Naive thymus-derived CD8-positive, alpha-beta T cell (primary cell): ENCODE data around the gene LSAMP. TPM values are rescaled to one million over a fixed set of nuclear protein-coding genes. Genes with fewer than 3 reads are reported as not detected.
A peak's percentile ranks its signal among the peaks of the same experiment; 100 is the strongest.

Experiments
- ATAC-seq, 2 donors: fragments of 150-1000 bp; cut with Tn5 transposase in 1 of 2; sonication (Bioruptor Pico), chemical (Tn5 transposase) in 1 of 2; 1 replicate in 1 of 2; 2 replicates in 1 of 2; pipeline ENCODE4 v1.10.0; 2021; ENCODE audit warnings: mild to moderate bottlenecking in 2 of 2, moderate library complexity in 2 of 2
- POLR2A ChIA-PET: fragments of 350-600 bp; sonication (Branson Sonifier 250); formaldehyde crosslinking; loops from one replicate; lab custom pipeline; 2021; ENCODE audit warnings: antibody characterized with exemption; lab: Charles Lee
- DNase-seq, 10 donors: peaks; one replicate each; pipeline versions ENCODE4 v3.0.0 to v3.0.0-alpha.2; 2020 to 2022
- H3K27ac Mint-ChIP-seq, 10 donors: one replicate each; pipeline ENCODE4 v1.8.0; 2020 to 2022; ENCODE audit warnings: mild to moderate bottlenecking in 10 of 10, mixed read lengths in 10 of 10, moderate library complexity in 4 of 10, inconsistent platforms in 1 of 10
- H3K27me3 Mint-ChIP-seq, 5 donors: one replicate each; pipeline ENCODE4 v1.8.0; 2021 to 2022; ENCODE audit warnings: mixed read lengths in 5 of 5
- H3K36me3 Mint-ChIP-seq, 3 donors: one replicate each; pipeline ENCODE4 v1.8.0; 2020 to 2022; ENCODE audit warnings: mixed read lengths in 3 of 3, mild to moderate bottlenecking in 2 of 3, inconsistent platforms in 1 of 3
- H3K4me1 Mint-ChIP-seq, 4 donors: one replicate each; pipeline ENCODE4 v1.8.0; 2021 to 2022; ENCODE audit warnings: mixed read lengths in 4 of 4
- H3K4me3 Mint-ChIP-seq, 10 donors: one replicate each; pipeline ENCODE4 v1.8.0; 2020 to 2022; ENCODE audit warnings: mild to moderate bottlenecking in 10 of 10, mixed read lengths in 10 of 10, moderate library complexity in 6 of 10, inconsistent platforms in 1 of 10
- H3K9me3 Mint-ChIP-seq, 9 donors: one replicate each; pipeline ENCODE4 v1.8.0; 2020 to 2022; ENCODE audit warnings: mixed read lengths in 9 of 9, mild to moderate bottlenecking in 3 of 9, inconsistent platforms in 1 of 9, moderate library complexity in 1 of 9
- polyA plus RNA-seq, 3 donors: library from polyadenylated mRNA; unstranded; fragments of 300-500 nt; fragmentation: Illumina TruSeq; gene quantifications; one replicate each; pipeline ENCODE4 v1.2.3, GENCODE V29; 2021
- total RNA-seq, 8 experiments: library from RNA in 2 of 8; stranded (reverse) in 2 of 8; gene quantifications; one replicate each; pipeline ENCODE4 v1.2.3 and lab custom pipeline; 2021 to 2026

The LSAMP gene
- total RNA-seq (not detected), polyA plus RNA-seq (not detected), total RNA-seq (lab: John Stamatoyannopoulos, UW) (0 to 0.08 (median 0) reads per million in 6 experiments)

DNA sequence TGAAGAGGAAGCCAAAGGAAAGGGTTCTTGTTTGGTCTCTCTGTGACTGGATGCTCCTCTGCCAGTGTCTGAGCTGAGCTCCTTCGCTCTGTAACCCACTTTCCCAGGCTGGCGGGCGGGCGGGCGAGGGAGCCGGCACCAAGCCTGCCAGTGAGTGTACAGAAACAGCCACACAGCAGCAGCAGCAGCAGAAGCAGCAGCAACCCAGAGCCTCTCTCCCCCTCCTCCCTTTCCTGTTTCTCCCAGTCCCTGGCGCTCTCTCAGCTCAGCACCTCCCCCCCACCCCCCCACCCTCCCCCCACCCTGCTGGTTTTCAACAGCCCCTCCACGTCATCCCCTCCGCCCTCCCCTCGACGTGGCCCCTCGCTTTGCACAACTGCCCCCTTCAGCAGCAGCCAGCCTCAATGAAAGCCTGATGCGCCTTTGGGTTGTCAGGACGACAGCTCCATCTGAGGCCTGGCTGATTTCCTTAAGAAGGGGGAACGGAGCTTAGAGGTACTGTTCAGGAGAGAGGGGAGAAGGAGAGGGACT, at the start of gene LSAMP:
Gene LSAMP, minus strand, starts transcription at position 177 of the 531 bp plus-strand sequence.
- Mint-ChIP-seq H3K27ac (no peak within 1 kb of the TSS), H3K9me3 (peaks cover 0 to 10% (median 8%) of the 10 kb centered on the region in 9 donors), H3K4me3 (no peak within 1 kb of the TSS), H3K4me1 (no peaks in the 10 kb centered on the region), H3K36me3 (peaks cover 0 to 15% (median 0%) of the 10 kb centered on the region in 3 donors), H3K27me3 (peaks cover 7 to 23% (median 7%) of the 10 kb centered on the region in 5 donors)
- ATAC-seq (no peak), DNase-seq (no peak)
- POLR2A ChIA-PET, result no interaction called here

DNA sequence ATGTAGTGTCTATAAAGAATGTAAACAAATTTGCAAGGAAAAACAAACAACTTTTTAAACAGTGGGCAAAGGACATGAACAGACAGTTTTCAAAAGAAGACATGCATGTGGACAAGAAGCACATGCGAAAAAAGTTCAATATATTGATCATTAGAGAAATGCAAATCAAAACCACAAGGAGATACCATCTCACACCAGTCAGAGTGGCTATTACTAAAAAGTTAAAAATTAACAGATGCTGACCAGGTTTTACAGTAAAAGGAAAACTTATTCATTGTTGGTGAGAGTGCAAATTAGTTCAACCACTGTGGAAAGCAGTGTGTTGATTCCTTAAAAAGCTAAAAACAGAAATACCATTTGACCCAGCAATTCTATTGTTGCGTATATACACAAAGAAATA, 47.1 kb upstream of the LSAMP start:
- Mint-ChIP-seq H3K36me3 (no peaks in the 10 kb centered on the region), H3K4me1 (no peaks in the 10 kb centered on the region), H3K27me3 (no peaks in the 10 kb centered on the region), H3K9me3 (peaks cover 0 to 47% (median 12%) of the 10 kb centered on the region in 9 donors), H3K27ac (no peak overlapping the region), H3K4me3 (no peak overlapping the region)
- ATAC-seq (no peak), DNase-seq (no peak)
- POLR2A ChIA-PET, result no interaction called here

DNA sequence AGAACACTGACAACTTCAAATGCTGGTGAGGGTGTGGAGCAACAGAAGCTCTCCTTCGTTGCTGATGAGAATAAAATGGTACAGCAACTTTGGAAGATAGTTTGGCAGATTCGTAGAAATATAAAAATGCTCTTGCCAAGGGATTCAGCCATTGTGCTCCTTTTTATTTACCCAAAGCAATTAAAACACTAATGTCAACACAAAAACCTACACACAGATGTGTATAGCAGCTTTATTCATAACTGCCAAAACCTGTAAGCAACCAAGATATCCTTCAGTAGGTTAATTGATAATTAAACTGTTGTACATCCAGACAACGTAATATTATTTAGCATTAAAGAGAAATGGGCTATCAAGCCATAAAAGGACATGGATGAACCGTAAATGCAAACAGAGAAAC, 37.8 kb upstream of the LSAMP start:
- ATAC-seq (no peak), DNase-seq (no peak)
- Mint-ChIP-seq H3K4me3 (no peak overlapping the region), H3K4me1 (no peaks in the 10 kb centered on the region), H3K9me3 (peaks cover 4 to 41% (median 13%) of the 10 kb centered on the region in 9 donors), H3K36me3 (peaks cover 0 to 1% (median 0%) of the 10 kb centered on the region in 3 donors), H3K27me3 (no peaks in the 10 kb centered on the region), H3K27ac (no peak overlapping the region)
- POLR2A ChIA-PET, result no interaction called here

DNA sequence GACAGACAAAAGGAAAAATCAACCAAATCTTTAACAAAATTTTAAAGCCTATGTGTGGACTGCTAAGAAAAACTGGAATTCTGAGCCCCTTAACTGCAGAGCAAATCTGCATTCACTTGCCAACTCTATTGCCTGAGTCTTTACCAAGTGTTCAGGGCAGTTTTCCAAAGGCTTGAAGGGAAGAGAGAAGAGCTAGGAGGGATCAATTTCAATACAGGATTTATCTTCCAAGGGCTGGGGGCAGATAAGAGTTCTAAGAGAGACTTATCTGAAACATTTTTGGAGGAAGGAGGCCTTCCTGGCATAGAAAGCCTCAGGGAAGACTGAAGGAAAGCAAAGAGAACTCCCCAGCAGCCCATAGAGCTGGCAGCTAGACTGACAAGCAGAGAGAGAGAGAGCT, 31.4 kb upstream of the LSAMP start:
- H3K36me3 Mint-ChIP-seq, result peaks cover 0 to 4% (median 1%) of the 10 kb centered on the region in 3 donors
- no peak overlapping the region for H3K27ac Mint-ChIP-seq
- peaks cover 0 to 1% (median 0%) of the 10 kb centered on the region in 5 donors for H3K27me3 Mint-ChIP-seq
- peaks cover 4 to 51% (median 15%) of the 10 kb centered on the region in 9 donors for H3K9me3 Mint-ChIP-seq
- DNase-seq (no peak), ATAC-seq (no peak)
- H3K4me3 Mint-ChIP-seq, result no peak overlapping the region
- POLR2A ChIA-PET, result no interaction called here
- H3K4me1 Mint-ChIP-seq, result no peaks in the 10 kb centered on the region

DNA sequence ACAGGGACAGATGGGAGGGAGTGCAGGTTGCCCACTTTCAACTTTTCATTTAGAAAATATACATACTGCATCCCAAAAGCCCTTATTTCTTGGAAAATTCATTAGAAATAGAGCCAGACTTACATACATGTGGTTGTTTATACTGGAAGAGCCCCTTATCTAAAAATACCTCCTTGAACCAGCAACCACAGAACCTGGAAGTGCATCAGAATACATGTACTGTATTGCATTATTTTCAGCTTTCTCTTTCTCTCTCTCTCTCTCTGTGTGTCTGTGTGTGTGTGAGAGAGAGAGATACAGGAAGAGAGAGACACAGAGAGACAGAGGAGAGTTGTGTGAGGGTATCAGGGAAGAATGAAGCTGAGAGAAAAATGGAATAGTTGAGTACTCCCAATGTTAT, 29.5 kb upstream of the LSAMP start:
- Mint-ChIP-seq H3K36me3 (peaks cover 0 to 4% (median 1%) of the 10 kb centered on the region in 3 donors), H3K27ac (no peak overlapping the region), H3K4me3 (no peak overlapping the region), H3K27me3 (peaks cover 0 to 1% (median 0%) of the 10 kb centered on the region in 5 donors), H3K9me3 (peaks cover 4 to 43% (median 16%) of the 10 kb centered on the region in 9 donors), H3K4me1 (no peaks in the 10 kb centered on the region)
- no peak for DNase-seq
- no peak for ATAC-seq
- POLR2A ChIA-PET, result no interaction called here

DNA sequence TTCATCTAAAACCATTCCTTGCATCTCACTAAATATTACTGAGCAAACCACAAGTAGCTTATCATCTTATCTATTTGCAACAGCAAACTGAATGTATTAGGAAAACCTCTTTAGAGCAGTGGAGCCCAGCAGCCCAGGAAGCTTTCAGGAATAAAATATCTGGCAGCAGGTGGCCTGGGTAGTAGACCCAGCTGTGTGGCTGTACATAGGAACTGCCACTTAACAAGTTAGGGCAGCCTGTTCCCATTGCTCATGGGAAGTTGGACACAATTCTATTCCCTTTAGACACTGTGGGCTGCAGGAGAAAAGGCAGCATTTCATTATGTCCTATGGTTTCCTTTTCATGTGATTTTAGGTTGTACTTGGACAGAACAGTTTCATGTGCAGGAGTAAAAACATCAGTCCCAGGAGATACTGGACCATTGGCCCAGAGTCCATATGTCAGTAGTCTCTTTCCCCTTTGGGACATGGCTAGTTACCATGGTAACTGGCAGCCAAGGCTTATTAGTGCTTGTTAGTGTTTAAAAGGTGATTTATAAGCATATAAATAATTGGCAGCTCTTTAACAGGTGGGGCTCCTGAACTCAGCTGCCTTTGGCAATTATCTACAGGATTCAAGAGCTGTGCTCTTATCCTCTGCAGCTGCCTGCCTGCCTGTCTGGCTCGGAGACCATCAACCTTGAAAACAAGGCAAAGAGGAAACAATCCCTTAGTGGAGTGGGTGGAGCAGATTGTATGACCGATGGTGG, 28.9 kb upstream of the LSAMP start:
- POLR2A ChIA-PET, result no interaction called here
- H3K4me1 Mint-ChIP-seq, result no peaks in the 10 kb centered on the region

DNA sequence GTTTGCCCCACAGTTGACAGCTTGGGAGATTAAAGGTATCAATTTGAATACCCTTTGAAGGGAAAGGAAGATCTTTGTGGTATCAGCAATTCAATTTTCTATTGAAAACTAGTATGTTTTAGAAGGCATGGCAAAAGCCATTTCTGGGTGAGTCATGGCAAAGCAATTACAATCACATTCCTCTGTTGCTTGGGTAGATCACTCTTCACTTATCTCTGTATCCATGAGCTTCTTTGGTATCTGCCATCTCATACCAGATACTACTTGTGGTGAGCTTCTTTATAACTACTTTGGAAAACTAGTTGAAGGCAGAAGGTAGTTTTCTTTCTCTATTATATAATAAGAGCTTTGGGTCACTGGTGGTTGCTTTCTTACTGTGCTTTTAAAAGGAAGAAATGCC, 28.3 kb upstream of the LSAMP start:
- no peak for ATAC-seq
- Mint-ChIP-seq H3K27me3 (peaks cover 0 to 1% (median 0%) of the 10 kb centered on the region in 5 donors), H3K4me1 (no peaks in the 10 kb centered on the region), H3K36me3 (peaks cover 0 to 4% (median under 1%) of the 10 kb centered on the region in 3 donors), H3K27ac (no peak overlapping the region), H3K9me3 (peaks cover 0 to 35% (median 17%) of the 10 kb centered on the region in 9 donors), H3K4me3 (no peak overlapping the region)
- POLR2A ChIA-PET, result no interaction called here
- DNase-seq, result no peak

More for the DNA sequence above, 28.9 kb upstream of the LSAMP start:
- peaks cover 0 to 37% (median 15%) of the 10 kb centered on the region in 9 donors for H3K9me3 Mint-ChIP-seq
- ATAC-seq, result no peak
- H3K27me3 Mint-ChIP-seq, result peaks cover 0 to 1% (median 0%) of the 10 kb centered on the region in 5 donors
- H3K4me3 Mint-ChIP-seq, result no peak overlapping the region
- peaks cover 0 to 4% (median 1%) of the 10 kb centered on the region in 3 donors for H3K36me3 Mint-ChIP-seq
- DNase-seq, result no peak
- no peak overlapping the region for H3K27ac Mint-ChIP-seq

DNA sequence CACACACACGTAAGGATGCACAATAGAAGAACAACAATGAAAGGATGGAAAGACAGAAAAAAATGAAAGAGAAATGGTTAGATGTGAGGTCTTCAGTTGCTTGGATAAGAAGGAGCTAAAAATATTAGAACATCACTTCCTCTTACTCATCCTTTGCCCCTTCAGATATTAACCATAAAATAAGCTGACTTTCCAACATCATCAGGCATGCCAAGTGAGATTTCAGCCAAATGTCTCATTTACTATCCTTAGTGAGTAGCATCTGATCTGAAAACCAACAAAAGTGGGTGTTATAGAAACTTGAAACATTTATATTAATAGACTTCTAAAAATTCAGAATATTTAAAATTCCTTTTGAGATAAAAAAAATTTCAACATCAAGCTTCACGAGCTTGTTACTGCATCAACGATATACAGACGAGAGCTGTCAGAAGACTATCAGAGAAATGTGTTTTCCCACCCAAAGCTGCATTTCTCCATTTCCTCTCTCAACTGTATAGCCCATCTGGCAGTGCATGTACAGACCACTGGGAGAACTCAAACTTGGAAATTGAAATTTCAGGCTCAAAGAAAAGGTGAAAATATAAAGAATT, 25.4 kb upstream of the LSAMP start:
- Mint-ChIP-seq H3K27me3 (peaks cover 0 to 1% (median 0%) of the 10 kb centered on the region in 5 donors), H3K9me3 (peaks cover 0 to 21% (median 7%) of the 10 kb centered on the region in 9 donors), H3K4me1 (no peaks in the 10 kb centered on the region), H3K36me3 (no peaks in the 10 kb centered on the region), H3K27ac (no peak overlapping the region), H3K4me3 (no peak overlapping the region)
- ATAC-seq (no peak), DNase-seq (no peak)
- POLR2A ChIA-PET, result no interaction called here

DNA sequence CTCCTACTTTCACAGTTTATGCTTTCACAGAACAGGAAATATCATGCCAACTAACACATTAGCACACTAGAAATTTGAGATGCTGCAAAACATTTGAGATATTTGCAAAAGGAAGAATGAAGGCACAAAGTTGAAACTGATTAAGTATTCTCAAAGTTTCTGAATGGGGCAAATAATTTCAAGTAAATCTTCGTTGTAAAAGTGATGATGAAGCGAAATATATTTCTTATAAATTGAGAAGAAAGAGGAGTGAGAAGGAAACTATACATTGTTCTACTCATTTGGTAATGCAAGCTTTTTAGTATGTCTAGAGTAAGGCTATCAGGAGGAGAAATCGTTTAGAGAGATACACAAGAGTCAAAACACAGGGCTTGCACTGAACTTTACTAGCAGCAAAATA, 24.3 kb upstream of the LSAMP start:
- Mint-ChIP-seq H3K9me3 (peaks cover 0 to 20% (median 5%) of the 10 kb centered on the region in 9 donors), H3K4me1 (no peaks in the 10 kb centered on the region), H3K4me3 (no peak overlapping the region), H3K27ac (no peak overlapping the region), H3K27me3 (peaks cover 0 to 1% (median 0%) of the 10 kb centered on the region in 5 donors), H3K36me3 (no peaks in the 10 kb centered on the region)
- POLR2A ChIA-PET, result no interaction called here
- DNase-seq (no peak), ATAC-seq (no peak)

DNA sequence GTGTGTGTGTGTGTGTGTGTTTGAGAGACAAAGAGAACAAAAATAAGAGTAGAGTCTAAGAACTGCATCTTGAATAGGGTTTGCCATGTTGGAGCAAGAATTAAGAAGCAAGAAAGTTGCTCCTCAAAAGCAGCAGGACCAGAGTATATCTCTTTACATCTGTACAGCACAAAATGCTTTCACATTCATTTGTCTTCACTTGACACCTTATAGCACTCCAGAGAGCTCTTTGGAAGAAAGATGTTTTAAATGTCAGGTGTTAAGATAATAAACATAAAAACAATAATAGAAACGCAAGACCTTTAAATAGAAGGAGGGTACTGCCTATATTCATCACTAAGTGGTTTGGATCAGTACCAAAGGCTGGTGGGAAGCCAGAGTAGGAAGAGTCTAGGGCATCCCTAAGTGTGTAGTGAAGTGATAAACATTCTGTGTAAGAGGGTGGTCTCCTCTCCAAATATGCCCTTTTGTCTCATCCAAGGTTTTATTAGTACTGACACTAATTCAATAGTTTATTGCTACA, 19.1 kb upstream of the LSAMP start:
- no peak for DNase-seq
- H3K4me1 Mint-ChIP-seq, result no peaks in the 10 kb centered on the region
- H3K27ac Mint-ChIP-seq, result peak overlapping the region in 1 of 10 donors; percentile 18
- H3K36me3 Mint-ChIP-seq, result no peaks in the 10 kb centered on the region
- H3K27me3 Mint-ChIP-seq, result no peaks in the 10 kb centered on the region
- peaks cover 0 to 19% (median 2%) of the 10 kb centered on the region in 9 donors for H3K9me3 Mint-ChIP-seq
- ATAC-seq, result no peak
- no peak overlapping the region for H3K4me3 Mint-ChIP-seq
- POLR2A ChIA-PET, result no interaction called here

DNA sequence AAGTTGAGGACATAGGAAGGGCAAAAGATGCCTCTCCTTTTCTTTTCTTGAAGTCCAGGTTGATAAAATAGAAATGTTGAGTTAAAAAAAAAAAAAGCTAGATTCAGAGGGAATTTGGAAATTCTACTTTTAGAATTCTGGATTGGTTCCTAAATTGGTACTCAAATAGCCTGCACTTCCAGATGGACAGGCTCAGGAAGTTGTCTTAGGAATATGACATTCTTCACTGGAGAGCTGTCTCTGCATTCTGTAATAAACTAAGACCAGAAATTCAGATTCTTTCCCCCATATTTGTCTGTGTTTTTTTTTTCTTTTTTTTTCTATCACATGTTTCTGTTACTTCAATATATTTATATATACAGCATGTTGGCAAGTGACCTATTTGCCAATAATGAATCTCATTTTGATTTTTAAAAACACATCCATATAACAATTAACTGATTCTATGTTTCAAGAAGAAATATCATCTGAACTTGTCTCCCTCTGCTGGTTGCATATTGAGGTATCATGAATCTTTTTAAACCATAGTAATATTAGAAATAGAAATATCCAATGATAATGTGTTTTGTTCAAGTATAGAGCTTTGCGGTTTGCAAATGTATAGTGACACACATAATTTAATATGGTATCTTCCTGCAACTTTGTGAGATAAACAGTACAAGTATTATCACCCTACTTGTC, 8.5 kb upstream of the LSAMP start:
- Mint-ChIP-seq H3K27me3 (peaks cover 0 to 3% (median 0%) of the 10 kb centered on the region in 5 donors), H3K36me3 (no peaks in the 10 kb centered on the region), H3K27ac (no peak overlapping the region), H3K4me1 (no peaks in the 10 kb centered on the region), H3K4me3 (no peak overlapping the region), H3K9me3 (peaks cover 0 to 15% (median 7%) of the 10 kb centered on the region in 9 donors)
- POLR2A ChIA-PET, result no interaction called here
- DNase-seq, result no peak
- no peak for ATAC-seq

DNA sequence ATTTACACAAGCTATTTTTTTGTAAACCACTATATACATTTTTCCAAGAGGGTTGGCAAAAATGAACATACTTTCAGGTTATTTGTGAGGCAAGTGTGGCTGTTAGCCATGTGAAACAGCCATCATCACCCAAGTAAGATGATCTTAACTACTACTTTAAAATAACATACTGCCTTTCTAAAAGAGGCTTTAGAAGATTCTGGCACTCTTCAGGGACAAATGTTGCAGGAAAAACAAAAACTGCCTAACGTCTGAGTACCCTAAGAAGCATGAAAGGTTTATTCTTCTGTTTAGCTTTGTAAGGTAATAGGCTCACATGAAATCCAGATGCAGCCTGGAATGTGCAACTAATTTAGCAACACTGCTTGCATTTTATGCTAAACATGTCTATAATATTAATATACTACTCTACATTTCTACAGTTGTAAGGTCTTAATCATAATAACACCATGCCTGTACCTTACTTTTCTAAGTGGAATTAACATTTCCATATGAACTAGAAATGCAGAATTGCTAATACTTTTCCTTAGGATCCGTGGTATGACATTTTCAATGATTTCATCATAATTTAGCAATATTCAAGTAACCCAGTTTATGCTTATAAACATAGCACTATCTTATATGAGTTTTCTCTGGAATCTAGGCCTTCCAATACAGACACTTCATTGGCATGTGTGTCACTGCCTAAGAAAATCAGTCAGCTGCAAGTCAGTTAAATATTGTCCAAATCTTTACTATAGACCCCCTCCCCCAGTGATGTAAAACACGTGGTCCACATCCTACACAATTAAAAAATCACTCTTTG, 4.5 kb upstream of the LSAMP start:
- DNase-seq (no peak), ATAC-seq (no peak)
- peaks cover 0 to 7% (median 0%) of the 10 kb centered on the region in 3 donors for H3K36me3 Mint-ChIP-seq
- H3K27ac Mint-ChIP-seq, result no peak overlapping the region
- H3K4me1 Mint-ChIP-seq, result no peaks in the 10 kb centered on the region
- H3K9me3 Mint-ChIP-seq, result peaks cover 0 to 19% (median 8%) of the 10 kb centered on the region in 9 donors
- no peak overlapping the region for H3K4me3 Mint-ChIP-seq
- H3K27me3 Mint-ChIP-seq, result peaks cover 3 to 15% (median 7%) of the 10 kb centered on the region in 5 donors
- POLR2A ChIA-PET, result no interaction called here
